HG02970 (cell line): ENCODE results near the gene ABO.
"Not testable (repeated sequence)": the region's sequence is repeated elsewhere in the genome, so short reads cannot be mapped to it uniquely, and the experiment has no call there.

ENCODE experiments used
- ATAC-seq: cut with Tn5 transposase; IDR thresholded peaks from one replicate; pipeline ENCODE4 v1.9.1; 2021; ENCODE audit warnings: mild to moderate bottlenecking, moderate library complexity, moderate number of reproducible peaks; ENCODE audit not compliant: unreplicated experiment, low FRiP score

The ABO gene

DNA sequence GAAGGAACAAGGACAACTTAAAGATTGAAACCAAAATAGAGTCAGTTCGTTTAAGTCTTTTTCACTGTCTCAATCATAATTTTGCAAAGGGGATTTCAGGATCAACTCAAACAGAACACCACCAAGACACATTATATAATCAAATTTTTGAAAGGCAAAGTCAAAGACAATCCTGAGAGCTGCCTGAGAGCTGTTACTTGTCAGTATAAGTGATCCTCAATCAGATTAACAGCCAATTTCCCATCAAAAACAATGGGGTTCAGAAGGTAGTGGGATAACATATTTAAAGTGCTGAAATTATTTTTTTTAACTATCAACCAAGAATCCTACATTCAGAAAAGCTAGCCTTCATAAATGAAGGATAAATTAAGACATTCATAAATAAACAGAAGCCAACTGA, 19.3 kb upstream of the ABO start:
- no peak for ATAC-seq

DNA sequence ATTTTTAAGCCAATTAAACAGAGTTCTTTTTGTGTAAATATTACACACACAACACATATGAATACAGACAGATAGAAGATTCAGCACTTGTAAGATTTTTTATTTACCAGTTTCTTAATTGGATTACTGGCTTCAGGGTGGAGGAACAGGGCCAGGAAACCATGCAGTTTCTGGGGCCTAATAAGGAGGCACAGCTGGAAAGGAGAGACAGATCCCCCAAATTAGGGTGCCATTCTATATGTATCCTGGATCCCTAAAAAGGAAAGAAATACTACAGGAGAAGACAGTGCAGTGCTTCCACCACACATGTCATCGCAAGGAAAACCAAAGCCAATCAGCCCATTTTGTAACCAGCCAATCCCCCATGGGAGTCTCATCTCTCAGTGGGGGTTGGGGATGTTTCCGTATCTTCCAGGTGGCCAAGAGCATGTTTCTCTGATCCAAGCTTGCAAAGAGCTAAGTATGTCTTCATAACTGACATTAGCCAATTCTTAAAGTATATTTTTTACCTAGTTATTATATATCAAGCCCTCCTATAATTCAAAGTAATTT, 15.8 kb upstream of the ABO start:
- no peak for ATAC-seq

DNA sequence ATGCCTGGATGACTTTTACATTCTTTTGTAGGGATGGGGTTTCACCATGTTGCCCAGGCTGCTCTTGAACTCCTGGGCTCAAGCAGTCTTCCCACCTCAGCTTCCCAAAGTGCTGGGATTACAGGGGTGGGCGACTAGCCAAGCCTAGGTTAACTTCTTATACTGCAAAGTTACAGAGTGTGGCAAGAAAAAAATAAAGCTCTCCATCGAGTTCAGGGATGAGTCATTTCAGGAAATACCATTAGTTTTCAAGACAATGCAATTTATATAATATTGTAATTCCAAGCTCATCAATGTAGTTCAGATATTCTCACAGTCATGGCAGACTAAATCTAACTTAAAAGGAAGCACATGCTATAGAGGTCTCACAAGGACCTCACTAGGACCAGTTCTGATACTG, 11.5 kb upstream of the ABO start:
- no peak for ATAC-seq

DNA sequence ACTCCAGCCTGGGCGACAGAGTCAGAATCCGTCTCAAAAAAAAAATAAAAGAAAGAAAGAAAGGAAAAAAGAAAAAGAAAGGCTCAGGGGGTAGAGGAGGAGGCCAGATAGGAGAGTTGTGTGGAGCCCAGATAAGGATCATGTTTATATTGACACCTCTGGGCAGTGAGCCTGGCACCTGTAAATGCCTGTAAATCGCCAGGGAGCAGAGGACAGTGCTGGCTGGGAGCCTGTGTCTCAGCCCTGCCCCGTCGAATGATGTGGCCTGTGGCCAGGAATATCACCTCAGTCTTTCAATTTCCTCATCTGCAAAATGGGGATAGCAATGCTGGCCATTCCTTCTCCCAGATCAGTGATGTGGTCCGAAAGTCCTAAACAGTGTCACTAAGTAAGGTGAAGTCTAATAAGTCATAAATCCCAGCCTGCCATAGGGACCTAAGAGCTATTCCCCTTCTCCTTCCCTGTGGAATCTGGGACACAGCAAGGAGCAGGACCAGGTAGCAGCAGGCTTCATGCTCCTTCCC, 10.3 kb upstream of the ABO start:
- ATAC-seq, result no peak

DNA sequence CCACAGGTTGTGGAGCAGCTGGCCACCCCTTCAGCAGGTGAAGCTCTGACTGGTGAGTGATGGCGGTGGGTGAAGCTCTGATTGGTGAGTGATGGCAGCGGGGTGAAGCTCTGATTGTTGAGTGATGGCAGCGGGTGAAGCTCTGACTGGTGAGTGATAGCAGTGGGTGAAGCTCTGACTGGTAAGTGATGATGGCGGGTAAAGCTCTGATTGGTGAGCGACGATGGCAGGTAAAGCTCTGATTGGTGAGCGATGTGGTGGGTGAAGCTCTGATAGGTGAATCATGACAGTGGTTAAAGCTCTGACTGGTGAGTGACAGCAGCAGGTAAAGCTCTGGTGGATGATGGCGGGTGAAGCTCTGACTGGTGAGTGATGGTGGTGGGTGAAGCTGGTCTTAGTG, 9.4 kb upstream of the ABO start:
- ATAC-seq, result no peak

DNA sequence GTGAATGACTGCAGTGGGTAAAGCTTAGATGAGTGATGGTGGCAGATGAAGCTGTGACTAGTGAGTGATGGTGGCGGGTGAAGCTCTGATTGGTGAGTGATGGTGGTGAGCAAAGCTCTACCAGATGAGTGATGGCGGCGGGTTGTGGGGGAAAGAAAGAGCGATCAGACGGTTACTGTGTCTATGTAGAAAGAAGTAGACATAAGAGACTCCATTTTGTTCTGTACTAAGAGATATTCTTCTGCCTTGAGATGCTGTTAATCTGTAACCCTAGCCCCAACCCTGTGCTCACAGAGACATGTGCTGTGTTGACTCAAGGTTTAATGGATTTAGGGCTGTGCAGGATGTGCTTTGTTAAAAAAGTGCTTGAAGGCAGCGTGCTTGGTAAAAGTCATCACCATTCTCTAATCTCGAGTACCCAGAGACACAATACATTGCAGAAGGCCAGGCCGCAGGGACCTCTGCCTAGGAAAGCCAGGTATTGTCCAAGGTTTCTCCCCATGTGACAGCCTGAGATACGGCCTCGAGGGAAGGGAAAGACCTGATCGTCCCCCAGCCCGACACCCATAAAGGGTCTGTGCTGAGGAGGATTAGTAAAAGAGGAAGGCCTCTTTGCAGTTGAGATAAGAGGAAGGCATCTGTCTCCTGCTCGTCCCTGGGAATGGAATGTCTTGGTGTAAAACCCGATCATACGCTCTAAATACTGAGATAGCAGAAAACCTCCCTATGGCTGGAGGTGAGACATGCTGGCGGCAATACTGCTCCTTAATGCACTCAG, 8.4 kb upstream of the ABO start:
- ATAC-seq, result not testable (repeated sequence)

DNA sequence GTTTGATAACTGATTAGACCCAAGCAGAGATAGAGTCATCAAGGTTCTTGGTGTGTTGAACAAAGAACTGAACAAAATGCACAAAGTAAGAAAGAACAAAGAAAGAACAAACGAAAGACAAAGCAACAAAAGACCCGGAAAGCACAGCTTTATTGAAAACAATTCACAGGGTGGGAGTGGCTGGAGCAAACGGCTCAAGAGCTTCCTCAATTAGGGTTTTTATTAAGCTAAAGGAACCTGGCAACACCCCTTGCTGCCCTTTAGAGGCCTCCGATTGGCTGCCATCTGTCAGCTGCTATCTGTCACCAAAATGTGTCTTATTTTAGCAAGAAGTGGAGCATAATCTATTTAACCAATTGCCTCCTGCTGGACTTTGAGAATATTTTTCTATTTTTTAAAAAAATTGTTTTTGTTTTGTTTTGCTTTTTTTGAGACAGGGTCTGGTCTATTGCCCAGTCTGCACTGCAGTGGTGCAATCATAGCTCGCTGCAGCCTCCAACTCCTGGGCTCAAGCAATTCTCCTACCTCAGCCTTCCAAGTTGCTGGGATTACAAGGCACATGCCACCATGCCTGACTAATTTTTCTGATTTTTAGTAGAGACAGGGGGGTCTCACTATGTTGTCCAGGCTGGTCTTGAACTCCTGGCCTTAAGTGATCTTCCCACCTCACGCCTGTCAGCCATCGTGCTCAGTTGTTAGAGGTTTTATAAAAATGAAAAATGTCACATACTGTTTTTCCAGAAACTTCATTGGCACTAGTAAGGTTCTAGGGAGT, 7.7 kb upstream of the ABO start:
- no peak for ATAC-seq

DNA sequence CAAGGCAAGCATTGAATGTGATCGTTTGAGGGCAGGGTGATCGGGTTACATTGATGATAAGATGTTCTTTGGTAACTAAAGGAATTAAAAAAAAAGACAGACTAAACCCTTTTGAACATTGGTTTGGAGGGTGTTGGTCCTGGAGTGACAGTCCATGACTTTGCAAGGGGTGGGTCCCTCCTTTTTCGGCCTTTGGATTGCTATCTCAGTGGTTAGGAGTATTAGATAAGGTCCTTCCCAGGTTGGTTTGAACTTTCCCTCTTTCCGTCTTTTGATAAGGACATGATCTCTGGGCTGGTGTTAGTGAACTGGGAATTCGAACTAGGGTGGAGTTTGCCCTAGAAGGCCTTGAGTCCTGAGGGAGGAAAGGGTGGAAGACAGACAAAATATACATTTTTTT, 5.4 kb upstream of the ABO start:
- ATAC-seq, result no peak

DNA sequence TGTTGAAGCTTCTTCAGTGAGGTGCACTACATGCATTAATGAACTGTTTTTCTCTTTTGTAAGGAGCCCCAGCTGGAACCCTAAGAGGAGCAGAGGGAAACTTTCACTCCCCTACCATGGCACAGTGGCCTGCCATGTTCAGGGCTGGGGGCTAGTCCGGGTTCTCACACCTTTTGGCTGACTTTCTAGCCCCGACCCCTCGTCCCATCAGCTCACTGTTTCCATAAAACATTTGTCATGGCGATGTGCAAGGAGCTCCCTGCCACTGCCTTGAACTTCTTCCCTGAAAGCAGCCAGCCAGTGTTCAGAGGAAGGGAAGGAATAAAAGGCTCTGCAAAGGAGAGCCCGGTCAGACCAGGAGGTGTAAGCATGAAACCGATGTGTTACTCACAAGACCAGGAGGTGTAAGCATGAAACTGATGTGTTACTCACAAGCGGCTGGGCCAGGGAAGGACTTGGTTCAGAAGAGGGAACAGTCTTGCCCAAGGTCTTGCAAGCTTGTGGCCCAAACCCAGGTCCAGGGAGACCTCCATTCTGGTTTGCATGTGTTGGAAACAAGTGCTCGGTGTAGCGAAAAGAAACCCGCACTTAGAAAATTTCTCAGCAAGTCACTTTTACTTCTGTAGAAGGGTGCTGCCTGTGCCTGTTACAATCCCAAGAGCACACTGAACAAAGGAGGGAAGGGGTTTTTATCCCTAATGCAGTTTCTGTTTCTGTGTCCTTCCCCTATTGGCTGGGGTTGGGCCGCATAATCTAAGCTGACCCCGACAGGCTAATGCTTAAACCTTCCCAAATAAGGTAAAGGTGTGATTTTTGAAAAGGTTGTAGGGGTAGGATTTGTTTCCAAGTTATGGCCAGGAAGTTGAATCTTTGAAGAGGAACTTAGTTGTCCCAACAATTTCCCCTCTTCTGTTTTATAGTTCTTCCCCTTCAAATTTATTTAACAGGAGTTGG, 3.4 kb upstream of the ABO start:
- no peak for ATAC-seq

DNA sequence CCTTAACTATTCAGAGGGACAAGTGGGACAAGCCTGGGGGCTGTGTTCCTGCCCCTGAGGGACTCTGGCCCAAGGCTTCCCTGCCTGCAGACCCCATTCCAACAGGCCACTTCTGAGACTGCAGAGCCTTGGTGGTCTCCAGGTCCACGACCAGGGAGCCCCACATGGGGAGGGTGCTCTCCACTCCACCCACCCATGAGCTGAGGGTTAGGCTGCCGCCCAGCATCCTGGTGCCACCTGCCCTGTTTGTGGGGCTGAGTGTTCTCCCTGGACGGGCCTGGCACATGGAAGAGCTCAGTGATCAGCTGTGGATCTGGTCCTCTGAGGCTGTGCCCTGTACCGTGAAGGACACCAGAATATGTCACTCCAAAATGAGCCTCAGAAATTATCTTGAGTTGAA, 2.5 kb upstream of the ABO start:
- no peak for ATAC-seq

DNA sequence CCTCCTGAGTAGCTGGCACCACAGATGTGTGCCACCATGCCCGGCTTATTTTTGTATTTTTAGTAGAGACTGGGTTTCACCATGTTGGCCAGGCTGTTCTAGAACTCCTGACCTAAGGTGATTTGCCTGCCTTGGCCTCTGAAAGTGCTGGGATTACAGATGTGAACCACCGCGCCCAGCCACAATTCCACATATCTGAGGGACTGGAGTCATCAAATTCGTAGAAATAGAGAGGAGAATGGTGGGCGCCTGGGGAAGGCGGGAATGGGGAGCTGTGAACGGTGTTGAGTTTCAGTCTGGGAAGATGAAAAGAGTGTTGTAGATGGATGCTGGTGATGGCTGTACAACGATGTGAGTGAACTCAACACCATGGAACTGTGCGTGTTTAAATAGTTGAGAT, 1.9 kb upstream of the ABO start:
- ATAC-seq, result no peak

DNA sequence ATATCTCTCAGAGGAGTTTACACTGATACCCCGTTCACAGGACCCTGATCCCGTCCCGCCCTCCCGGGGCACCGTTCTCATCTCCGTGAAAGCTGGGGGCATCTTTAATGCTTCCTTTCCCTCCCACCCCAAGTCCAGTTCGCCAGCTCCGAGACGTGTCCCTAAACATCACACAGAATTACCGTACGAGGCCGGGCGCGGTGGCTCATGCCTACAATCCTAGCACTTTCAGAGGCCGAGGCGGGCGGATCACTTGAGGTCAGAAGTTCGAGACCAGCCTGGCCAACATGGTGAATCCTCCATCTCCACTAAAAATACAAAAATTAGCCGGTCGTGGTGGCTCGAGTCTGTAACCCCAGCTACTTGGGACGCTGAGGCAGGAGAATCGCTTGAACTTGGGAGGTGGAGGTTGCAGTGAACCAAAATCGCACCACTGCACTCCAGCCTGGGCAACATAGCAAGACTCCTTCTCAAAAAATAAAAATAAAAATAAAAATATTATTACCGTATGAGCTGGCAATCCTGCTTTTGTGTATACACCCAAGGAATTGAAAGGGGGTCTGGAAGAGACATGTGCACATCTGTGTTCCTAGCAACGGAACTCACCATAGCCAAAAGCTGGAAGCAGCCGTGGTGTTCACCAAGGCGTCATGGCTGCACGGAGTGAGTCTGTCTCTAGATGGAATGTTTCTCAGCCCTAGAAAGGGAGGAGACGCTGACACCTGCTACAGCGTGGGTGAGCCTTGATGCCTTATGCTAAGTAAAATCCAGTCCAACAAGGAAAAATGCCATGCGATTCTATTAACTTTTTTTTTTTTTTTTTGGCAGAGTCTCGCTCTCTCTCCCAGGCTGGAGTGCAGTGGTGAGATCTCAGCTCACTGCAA, 1.2 kb upstream of the ABO start:
- no peak for ATAC-seq

DNA sequence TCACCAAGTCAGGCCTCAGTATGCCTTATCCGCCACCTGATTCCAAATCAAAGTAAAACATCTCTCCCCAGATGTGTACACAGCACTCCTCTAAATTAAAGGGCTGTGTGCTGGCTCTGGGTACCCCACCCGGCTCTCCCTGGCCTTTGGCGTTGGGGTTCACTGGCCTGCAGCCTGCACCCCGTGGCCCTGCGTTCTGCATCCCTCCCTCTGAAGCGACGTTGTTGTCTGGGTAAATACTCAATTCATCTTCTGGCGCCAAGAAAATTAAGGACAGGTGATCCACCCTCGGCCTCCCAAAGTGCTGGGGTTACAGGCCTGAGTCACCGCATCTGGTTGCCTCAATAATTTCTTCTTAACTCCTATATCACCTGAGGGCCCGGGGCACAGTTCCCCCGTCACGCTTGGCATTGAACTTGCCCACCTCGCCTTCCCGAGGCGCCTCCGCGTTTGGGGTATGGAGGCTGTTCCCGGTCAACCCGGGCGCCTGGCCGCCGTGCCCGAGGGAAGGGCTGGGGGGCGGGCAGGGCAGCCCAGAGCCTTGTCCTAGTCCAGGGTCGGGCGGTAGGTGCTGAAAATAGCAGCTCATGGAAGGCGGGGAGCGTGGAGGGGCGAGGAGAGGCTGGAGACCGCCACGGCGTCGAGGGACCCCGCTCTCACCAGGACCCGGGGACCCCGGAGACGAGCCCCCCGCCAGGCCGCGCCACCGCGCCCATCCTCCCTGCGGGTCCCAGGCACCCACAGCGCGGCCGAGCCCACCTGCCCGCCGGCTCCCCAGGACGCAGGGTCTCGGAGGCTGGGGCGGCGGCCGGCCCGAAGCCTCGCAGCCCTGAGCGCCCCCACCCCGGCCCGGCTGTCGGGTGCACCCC, 531 bp downstream of the ABO start:
- no peak for ATAC-seq

DNA sequence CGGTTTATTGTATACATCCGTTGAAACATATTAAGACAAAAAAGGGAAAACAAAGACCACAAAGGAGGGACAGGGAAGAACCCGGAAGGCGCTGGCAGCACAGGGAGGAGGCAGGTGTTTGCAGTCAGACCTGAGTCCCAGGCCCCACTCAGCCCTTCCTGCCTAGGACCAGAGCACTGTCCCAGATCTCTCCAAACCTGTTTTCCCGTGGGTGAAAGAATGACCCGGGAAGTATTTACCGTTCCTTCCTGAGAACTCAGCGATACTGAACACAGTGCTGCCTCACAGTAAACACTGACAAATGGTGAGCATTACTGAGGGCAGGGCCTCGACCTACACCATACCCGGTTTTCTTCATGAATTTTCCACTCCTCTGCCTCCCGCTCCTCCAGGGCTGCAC, 1.2 kb downstream of the ABO start:
- no peak for ATAC-seq

DNA sequence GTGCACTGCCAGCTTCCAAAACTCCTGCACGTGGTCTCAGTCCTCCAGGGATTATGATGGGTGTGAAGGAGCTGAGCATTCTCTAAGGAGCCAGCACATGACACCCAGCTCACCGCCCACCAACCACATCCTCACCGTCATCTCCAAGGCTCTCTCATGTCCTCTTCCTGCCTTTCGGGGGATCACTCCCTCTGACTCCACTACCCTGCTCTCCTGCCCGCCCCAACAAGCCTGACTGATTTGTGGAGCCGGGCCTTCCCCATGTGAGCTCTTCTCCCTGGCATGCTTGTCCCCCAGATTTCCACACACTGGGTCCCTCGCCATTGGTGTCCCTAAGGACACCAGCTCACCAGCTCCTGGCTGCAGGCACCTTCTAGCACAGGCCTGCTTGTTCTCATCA, 1.9 kb downstream of the ABO start:
- no peak for ATAC-seq

DNA sequence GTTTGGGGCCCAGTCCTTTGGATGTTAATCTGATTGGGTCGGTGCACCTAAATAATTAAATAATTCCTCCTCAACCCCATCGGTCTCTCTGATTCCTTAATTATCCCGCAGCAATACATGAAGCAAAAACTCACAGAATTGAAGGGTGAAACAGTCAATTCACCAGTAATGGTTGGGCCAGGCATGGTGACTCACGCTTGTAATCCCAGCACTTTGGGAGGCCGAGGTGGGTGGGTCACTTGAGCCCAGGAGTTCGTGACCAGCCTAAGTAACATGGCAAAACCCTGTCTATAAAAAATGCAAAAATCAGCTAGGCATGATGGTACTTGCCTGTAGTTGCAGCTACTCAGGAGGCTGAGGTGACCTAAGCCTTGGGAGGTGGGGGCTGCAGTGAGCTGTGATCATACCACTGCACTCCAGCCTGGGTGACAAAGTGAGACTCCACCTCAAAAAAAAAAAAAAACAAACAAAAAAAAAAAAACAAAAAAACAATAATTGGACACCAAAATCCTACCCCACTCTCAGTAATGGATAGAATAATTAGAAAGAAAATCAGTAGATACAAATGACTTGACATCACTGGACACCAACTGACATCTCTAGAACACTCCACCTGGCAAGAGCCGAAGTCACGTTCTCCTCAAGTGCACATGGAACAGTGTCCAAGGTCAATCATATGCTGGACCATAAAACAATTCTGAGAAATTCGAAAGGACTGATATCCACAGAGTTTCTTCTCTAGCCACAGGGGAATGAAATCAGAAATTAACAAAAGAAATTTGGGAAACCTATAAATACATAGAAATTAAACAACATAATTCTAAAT, 5.3 kb downstream of the ABO start:
- ATAC-seq, result no peak

DNA sequence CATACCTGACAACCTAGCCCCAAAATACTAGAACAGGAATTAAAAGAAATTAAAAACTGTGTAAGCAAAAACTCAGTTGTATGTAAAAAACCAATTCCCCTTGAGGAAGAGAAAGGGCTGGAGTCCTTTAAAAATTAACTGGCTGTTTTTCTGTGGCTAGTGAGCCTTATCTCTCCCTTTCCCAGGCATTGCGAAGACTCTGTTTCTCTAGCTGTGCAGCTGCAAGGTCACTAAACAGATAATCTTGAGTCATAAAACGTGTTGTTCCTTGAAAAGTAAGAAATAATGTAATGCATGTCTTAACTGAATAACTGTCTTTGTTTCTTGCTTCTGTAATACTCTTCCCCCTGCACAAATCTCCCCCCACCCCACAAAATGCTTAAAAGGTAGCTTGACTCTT, 5.9 kb downstream of the ABO start:
- not testable (repeated sequence) for ATAC-seq
